K562 (cell line): Measurements from ENCODE around the gene PEDS1. TPM values are rescaled to one million over a fixed set of nuclear protein-coding genes. Genes with fewer than 3 reads are reported as not detected.

Source experiments
- ELF1 ChIP-seq: fragments of 200-800 bp; sonication (Bioruptor generic); IDR thresholded peaks from 2 replicates; pipeline ENCODE4 v1.6.1; 2016; ENCODE audit warnings: missing genetic modification characterization, missing compliant biosample characterization
- NCOA4 ChIP-seq: fragments of 450-650 bp; IDR thresholded peaks from 2 replicates; pipeline ENCODE4 v1.6.1; 2018; ENCODE audit warnings: mild to moderate bottlenecking; ENCODE audit not compliant: partially characterized antibody
- SRSF1 ChIP-seq: fragments of 200-400 bp; formaldehyde crosslinking; IDR thresholded peaks from 2 replicates; pipeline ENCODE4 v1.6.1; 2017; ENCODE audit warnings: mild to moderate bottlenecking, low read depth, low read length, moderate library complexity
- ZNF253 ChIP-seq: fragments of 250-450 bp; sonication (Bioruptor Pico); conservative IDR thresholded peaks from 2 replicates; pipeline ENCODE4 v1.6.1; 2021; ENCODE audit warnings: mild to moderate bottlenecking
- polyA plus RNA-seq, 8 experiments: library from polyadenylated mRNA; depleted of rRNA in 4 of 8; stranded (reverse) in 5 of 8; unstranded in 3 of 8; fragments of >200 nt; fragmentation: Nextera tagmentation in 2 of 8; fragmentation: Illumina TruSeq in 1 of 8; extraction: Ambion mirVana in 2 of 8; extraction: Trizol in 1 of 8; gene quantifications; 2 replicates each; pipeline versions ENCODE4 v1.2.1 to v1.2.3, GENCODE V29; 2011 to 2014; ENCODE audit warnings: inconsistent platforms in 1 of 8, missing spikeins in 1 of 8
- total RNA-seq, 7 experiments: library from RNA; depleted of rRNA in 6 of 7; stranded (reverse); fragments of >200 nt in 6 of 7; fragmentation: Illumina TruSeq in 2 of 7; extraction: Trizol in 2 of 7; gene quantifications; 2 replicates each; pipeline versions ENCODE4 v1.2.1 to v1.2.3, GENCODE V29; 2011 to 2021; ENCODE audit warnings: low replicate concordance in 1 of 7
- TF ChIP-seq, protein P1 (sequence below): fragments of 250-450 bp; sonication (Bioruptor Pico); IDR thresholded peaks from 2 replicates; pipeline ENCODE4 v1.4.0; 2020
- TF ChIP-seq, protein P2 (sequence below): sonication (generic); formaldehyde crosslinking; IDR thresholded peaks from 2 replicates; pipeline ENCODE4 v1.8.0; 2023; ENCODE audit warnings: missing genetic modification reagents, mild to moderate bottlenecking, borderline replicate concordance

Gene PEDS1
- total and polyA plus RNA-seq, 9 of the 15 experiments (the other 6 are each of a cell fraction or from before 2014, with no cell fraction given) = 2.9 to 38.5 (median 24.2) TPM

DNA sequence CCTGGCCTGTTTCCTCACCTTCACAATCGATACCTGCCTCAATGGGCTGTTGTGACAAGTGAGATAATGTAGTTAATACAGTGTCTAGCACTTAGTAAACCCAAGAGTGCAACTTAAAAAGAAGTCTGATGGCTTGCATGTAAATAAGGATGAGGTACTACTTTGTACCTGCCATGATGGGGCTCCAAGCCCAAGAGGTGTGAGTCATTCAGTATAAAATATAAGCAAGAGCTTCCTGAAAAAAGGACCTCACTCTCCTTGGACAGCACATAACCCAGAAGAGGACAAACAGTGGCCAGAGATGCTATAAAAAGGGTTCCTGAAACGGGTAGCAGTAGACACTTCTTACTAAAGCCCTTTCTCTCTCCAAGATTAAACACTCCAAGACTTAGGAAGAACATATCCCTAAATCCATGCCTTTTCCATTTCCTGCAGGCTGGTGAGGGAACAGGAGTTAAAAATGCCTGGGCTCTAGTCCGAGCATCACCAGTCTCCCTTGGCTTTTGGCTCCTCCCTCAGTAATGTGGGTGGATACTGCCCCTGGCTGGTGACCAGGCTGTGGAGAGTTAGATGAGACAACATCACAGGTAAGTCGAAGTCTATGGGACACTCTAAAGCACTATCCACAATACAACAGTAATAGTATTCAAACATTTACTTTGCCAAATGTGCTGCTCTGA, 44.8 kb downstream of the PEDS1 start (continued):
- TF ChIP-seq, protein P1, sequence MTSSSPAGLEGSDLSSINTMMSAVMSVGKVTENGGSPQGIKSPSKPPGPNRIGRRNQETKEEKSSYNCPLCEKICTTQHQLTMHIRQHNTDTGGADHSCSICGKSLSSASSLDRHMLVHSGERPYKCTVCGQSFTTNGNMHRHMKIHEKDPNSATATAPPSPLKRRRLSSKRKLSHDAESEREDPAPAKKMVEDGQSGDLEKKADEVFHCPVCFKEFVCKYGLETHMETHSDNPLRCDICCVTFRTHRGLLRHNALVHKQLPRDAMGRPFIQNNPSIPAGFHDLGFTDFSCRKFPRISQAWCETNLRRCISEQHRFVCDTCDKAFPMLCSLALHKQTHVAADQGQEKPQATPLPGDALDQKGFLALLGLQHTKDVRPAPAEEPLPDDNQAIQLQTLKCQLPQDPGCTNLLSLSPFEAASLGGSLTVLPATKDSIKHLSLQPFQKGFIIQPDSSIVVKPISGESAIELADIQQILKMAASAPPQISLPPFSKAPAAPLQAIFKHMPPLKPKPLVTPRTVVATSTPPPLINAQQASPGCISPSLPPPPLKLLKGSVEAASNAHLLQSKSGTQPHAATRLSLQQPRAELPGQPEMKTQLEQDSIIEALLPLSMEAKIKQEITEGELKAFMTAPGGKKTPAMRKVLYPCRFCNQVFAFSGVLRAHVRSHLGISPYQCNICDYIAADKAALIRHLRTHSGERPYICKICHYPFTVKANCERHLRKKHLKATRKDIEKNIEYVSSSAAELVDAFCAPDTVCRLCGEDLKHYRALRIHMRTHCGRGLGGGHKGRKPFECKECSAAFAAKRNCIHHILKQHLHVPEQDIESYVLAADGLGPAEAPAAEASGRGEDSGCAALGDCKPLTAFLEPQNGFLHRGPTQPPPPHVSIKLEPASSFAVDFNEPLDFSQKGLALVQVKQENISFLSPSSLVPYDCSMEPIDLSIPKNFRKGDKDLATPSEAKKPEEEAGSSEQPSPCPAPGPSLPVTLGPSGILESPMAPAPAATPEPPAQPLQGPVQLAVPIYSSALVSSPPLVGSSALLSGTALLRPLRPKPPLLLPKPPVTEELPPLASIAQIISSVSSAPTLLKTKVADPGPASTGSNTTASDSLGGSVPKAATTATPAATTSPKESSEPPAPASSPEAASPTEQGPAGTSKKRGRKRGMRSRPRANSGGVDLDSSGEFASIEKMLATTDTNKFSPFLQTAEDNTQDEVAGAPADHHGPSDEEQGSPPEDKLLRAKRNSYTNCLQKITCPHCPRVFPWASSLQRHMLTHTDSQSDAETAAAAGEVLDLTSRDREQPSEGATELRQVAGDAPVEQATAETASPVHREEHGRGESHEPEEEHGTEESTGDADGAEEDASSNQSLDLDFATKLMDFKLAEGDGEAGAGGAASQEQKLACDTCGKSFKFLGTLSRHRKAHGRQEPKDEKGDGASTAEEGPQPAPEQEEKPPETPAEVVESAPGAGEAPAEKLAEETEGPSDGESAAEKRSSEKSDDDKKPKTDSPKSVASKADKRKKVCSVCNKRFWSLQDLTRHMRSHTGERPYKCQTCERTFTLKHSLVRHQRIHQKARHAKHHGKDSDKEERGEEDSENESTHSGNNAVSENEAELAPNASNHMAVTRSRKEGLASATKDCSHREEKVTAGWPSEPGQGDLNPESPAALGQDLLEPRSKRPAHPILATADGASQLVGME (CRISPR knock-in tag) = no peak
- TF ChIP-seq ELF1 = no peak
- no peak for TF ChIP-seq ZNF253 (CRISPR knock-in tag)
- no peak for TF ChIP-seq SRSF1
- TF ChIP-seq, protein P2, sequence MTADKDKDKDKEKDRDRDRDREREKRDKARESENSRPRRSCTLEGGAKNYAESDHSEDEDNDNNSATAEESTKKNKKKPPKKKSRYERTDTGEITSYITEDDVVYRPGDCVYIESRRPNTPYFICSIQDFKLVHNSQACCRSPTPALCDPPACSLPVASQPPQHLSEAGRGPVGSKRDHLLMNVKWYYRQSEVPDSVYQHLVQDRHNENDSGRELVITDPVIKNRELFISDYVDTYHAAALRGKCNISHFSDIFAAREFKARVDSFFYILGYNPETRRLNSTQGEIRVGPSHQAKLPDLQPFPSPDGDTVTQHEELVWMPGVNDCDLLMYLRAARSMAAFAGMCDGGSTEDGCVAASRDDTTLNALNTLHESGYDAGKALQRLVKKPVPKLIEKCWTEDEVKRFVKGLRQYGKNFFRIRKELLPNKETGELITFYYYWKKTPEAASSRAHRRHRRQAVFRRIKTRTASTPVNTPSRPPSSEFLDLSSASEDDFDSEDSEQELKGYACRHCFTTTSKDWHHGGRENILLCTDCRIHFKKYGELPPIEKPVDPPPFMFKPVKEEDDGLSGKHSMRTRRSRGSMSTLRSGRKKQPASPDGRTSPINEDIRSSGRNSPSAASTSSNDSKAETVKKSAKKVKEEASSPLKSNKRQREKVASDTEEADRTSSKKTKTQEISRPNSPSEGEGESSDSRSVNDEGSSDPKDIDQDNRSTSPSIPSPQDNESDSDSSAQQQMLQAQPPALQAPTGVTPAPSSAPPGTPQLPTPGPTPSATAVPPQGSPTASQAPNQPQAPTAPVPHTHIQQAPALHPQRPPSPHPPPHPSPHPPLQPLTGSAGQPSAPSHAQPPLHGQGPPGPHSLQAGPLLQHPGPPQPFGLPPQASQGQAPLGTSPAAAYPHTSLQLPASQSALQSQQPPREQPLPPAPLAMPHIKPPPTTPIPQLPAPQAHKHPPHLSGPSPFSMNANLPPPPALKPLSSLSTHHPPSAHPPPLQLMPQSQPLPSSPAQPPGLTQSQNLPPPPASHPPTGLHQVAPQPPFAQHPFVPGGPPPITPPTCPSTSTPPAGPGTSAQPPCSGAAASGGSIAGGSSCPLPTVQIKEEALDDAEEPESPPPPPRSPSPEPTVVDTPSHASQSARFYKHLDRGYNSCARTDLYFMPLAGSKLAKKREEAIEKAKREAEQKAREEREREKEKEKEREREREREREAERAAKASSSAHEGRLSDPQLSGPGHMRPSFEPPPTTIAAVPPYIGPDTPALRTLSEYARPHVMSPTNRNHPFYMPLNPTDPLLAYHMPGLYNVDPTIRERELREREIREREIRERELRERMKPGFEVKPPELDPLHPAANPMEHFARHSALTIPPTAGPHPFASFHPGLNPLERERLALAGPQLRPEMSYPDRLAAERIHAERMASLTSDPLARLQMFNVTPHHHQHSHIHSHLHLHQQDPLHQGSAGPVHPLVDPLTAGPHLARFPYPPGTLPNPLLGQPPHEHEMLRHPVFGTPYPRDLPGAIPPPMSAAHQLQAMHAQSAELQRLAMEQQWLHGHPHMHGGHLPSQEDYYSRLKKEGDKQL = no peak
- no peak for TF ChIP-seq NCOA4
